A549 (cell line): ENCODE data around the gene PROC. TPM values are rescaled to one million over a fixed set of nuclear protein-coding genes. Genes with fewer than 3 reads are reported as not detected.

Experiments used
- ATAC-seq, 2 experiments: fragments of 200-7000 bp in 1 of 2; fragments of >200 bp in 1 of 2; cut with Nextera tagmentation in 1 of 2; cut with Tn5 transposase in 1 of 2; 3 replicates each; pipeline versions ENCODE4 v1.8.0 to v1.9.1; 2018 to 2020; ENCODE audit warnings: mild to moderate bottlenecking in 1 of 2, moderate library complexity in 1 of 2
- CTCF ChIA-PET: fragments of 300-600 bp; sonication (Branson Sonifier 250); formaldehyde crosslinking; extraction: SDS; loops from one replicate; lab custom pipeline; 2021; ENCODE audit warnings: antibody characterized with exemption, inconsistent platforms; lab: Yijun Ruan, JAX
- POLR2A ChIA-PET: fragments of 350-600 bp; formaldehyde crosslinking; extraction: SDS; loops from one replicate; lab custom pipeline; 2021; ENCODE audit warnings: antibody characterized with exemption, inconsistent platforms; lab: Yijun Ruan, JAX
- DNase-seq, 2 experiments: peaks; one replicate each; pipeline versions ENCODE4 v3.0.0 to v3.0.0-alpha.2; 2011 to 2016; ENCODE audit warnings: low read depth in 1 of 2, low spot score in 1 of 2
- FAIRE-seq: peaks from 2 replicates; lab custom pipeline; 2011; peaks lifted over from hg19 to GRCh38; lab: Jason Lieb, UNC
- H3K27ac ChIP-seq, 2 experiments: fragments of >200 bp; sonication (Bioruptor Twin); formaldehyde crosslinking; 3 replicates each; pipeline ENCODE4 v1.5.1; 2016 to 2017
- H3K4me1 ChIP-seq: fragments of >200 bp; sonication (Bioruptor Twin); formaldehyde crosslinking; 3 replicates; pipeline ENCODE4 v1.6.1; 2016
- H3K4me2 ChIP-seq: fragments of >200 bp; sonication (Bioruptor Twin); formaldehyde crosslinking; 3 replicates; pipeline ENCODE4 v1.6.1; 2016
- H3K4me3 ChIP-seq: fragments of >200 bp; sonication (Bioruptor Twin); formaldehyde crosslinking; 3 replicates; pipeline ENCODE4 v1.5.1; 2016
- H3K9me3 ChIP-seq: fragments of >200 bp; sonication (Bioruptor Twin); formaldehyde crosslinking; 3 replicates; pipeline ENCODE4 v1.6.1; 2016
- BHLHE40 ChIP-seq: IDR thresholded peaks from 2 replicates; pipeline ENCODE4 v1.6.1; 2012; ENCODE audit warnings: low read depth, low read length, inconsistent platforms
- EHF ChIP-seq: fragments of 250-450 bp; sonication (Bioruptor Pico); IDR thresholded peaks from 2 replicates; pipeline ENCODE4 v1.5.0; 2020; ENCODE audit warnings: mild to moderate bottlenecking
- EHMT2 ChIP-seq: fragments of 200-600 bp; sonication (generic); IDR thresholded peaks from 2 replicates; pipeline ENCODE4 v1.6.1; 2016; ENCODE audit warnings: antibody characterized with exemption, low read depth, mild to moderate bottlenecking, moderate library complexity
- FOSL2 ChIP-seq, 2 experiments: fragments of 450-650 bp in 1 of 2; fragments of >200 bp in 1 of 2; sonication (Bioruptor Twin) in 1 of 2; formaldehyde crosslinking; IDR thresholded peaks; 2 replicates each; pipeline versions ENCODE4 v1.5.0 to v1.6.1; 2016 to 2020; ENCODE audit warnings: mild to moderate bottlenecking in 1 of 2, moderate library complexity in 1 of 2
- HEYL ChIP-seq: fragments of 250-450 bp; sonication (Bioruptor Pico); IDR thresholded peaks from 2 replicates; pipeline ENCODE4 v1.8.0; 2021; ENCODE audit warnings: mild to moderate bottlenecking, moderate library complexity
- HOXA7 ChIP-seq: fragments of 250-450 bp; sonication (Bioruptor Pico); IDR thresholded peaks from 2 replicates; pipeline ENCODE4 v1.5.0; 2020; ENCODE audit warnings: mild to moderate bottlenecking, moderate library complexity
- JUN ChIP-seq, 2 experiments: fragments of >200 bp; sonication (Bioruptor Twin); formaldehyde crosslinking; IDR thresholded peaks; 2 replicates in 1 of 2; 3 replicates in 1 of 2; pipeline ENCODE4 v1.6.1; 2016 to 2017
- KDM5A ChIP-seq: fragments of 200-600 bp; sonication (generic); IDR thresholded peaks from 2 replicates; pipeline ENCODE4 v1.6.1; 2016; ENCODE audit warnings: antibody characterized with exemption, mild to moderate bottlenecking
- MYC ChIP-seq: IDR thresholded peaks from 2 replicates; pipeline ENCODE4 v1.6.1; 2012; ENCODE audit warnings: mild to moderate bottlenecking, inconsistent platforms, low read length, improper control_type of control experiment, borderline replicate concordance
- RAD21 ChIP-seq, 2 experiments: fragments of >200 bp in 1 of 2; sonication (Bioruptor Twin) in 1 of 2; formaldehyde crosslinking in 1 of 2; IDR thresholded peaks in 1 of 2; conservative IDR thresholded peaks in 1 of 2; 2 replicates in 1 of 2; 3 replicates in 1 of 2; pipeline ENCODE4 v1.6.1; 2012 to 2018; ENCODE audit warnings: inconsistent platforms in 1 of 2
- RFX5 ChIP-seq: fragments of 450-650 bp; IDR thresholded peaks from 2 replicates; pipeline ENCODE4 v1.7.1; 2014; ENCODE audit warnings: antibody characterized with exemption, mild to moderate bottlenecking, moderate library complexity
- SMC3 ChIP-seq: fragments of >200 bp; sonication (Bioruptor Twin); formaldehyde crosslinking; IDR thresholded peaks from 3 replicates; pipeline ENCODE4 v1.6.1; 2018; ENCODE audit warnings: inconsistent platforms
- TFCP2L1 ChIP-seq: fragments of 250-450 bp; sonication (Bioruptor Pico); IDR thresholded peaks from 2 replicates; pipeline ENCODE4 v1.5.0; 2021; ENCODE audit warnings: mild to moderate bottlenecking
- TP53 ChIP-seq: fragments of 250-450 bp; sonication (Bioruptor Pico); IDR thresholded peaks from 2 replicates; pipeline ENCODE4 v1.5.0; 2021; ENCODE audit warnings: mild to moderate bottlenecking, moderate library complexity
- ZC3H11A ChIP-seq: fragments of 450-650 bp; IDR thresholded peaks from 2 replicates; pipeline ENCODE4 v1.6.1; 2014; ENCODE audit warnings: antibody characterized with exemption, mild to moderate bottlenecking
- ZFP36 ChIP-seq: fragments of 450-650 bp; IDR thresholded peaks from 2 replicates; pipeline ENCODE4 v1.6.1; 2014; ENCODE audit warnings: borderline replicate concordance; ENCODE audit not compliant: partially characterized antibody
- WGBS: methylation state at CpG from one replicate; pipeline ENCODE4 v1.1.6; 2017; ENCODE audit errors: missing lambda C conversion rate; 5-methylcytosine and 5-hydroxymethylcytosine counted together
- polyA plus RNA-seq, 4 experiments: library from polyadenylated mRNA; depleted of rRNA in 3 of 4; stranded (reverse); fragments of >200 nt; fragmentation: RNase III in 1 of 4; extraction: RNeasy Plus Mini Kit Qiagen cat#74134 plus additional on column Dnase treatment in 1 of 4; gene quantifications; 2 replicates in 3 of 4; 3 replicates in 1 of 4; pipeline ENCODE4 v1.2.3, GENCODE V29; 2011 to 2017
- TF ChIP-seq, protein P1 (sequence below): fragments of 450-650 bp; IDR thresholded peaks from 2 replicates; pipeline ENCODE4 v1.6.1; 2014; ENCODE audit warnings: antibody characterized with exemption
- TF ChIP-seq, protein P2 (sequence below): fragments of >200 bp; sonication (Bioruptor Twin); formaldehyde crosslinking; IDR thresholded peaks from 3 replicates; pipeline ENCODE4 v1.5.1; 2016
- TF ChIP-seq, protein P3 (sequence below): fragments of 250-450 bp; sonication (Bioruptor Pico); IDR thresholded peaks from 2 replicates; pipeline ENCODE4 v1.5.0; 2021; ENCODE audit warnings: mild to moderate bottlenecking, moderate library complexity, borderline replicate concordance
- TF ChIP-seq, protein P4 (sequence below): fragments of >200 bp; sonication (Bioruptor Twin); formaldehyde crosslinking; IDR thresholded peaks from 3 replicates; pipeline ENCODE4 v1.6.1; 2016
- TF ChIP-seq, protein P5 (sequence below): IDR thresholded peaks from 2 replicates; pipeline ENCODE4 v1.6.1; 2012

The PROC gene
- polyA plus RNA-seq, 2 of the 4 experiments (the other 2 are of a cell fraction) = 2.0 to 7.9 TPM

DNA sequence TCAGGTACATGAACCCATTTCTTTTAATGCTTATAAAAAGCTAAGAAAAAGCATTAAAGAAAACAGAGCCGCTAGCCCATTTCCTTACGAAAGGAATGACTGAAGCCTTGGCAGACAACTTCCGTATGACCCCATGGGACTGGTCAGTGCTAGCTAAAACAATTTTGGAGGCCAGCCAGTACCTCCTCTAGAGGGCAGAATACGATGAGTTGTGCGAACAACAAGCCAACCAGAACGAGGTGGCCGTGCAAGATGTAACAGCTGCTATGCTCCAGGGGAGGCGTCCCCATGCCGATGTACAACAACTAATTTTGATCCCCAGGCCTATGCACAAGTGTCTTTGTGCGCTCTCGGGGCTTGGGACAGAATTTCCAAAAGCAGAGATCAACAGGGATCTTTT is 47.2 kb upstream of the PROC start:
- H3K9me3 ChIP-seq = peaks cover 8% of the 10 kb centered on the region; the same call in 1 of the 3 replicates
- no peak overlapping the region for H3K4me2 ChIP-seq
- H3K4me1 ChIP-seq = peaks cover 12% of the 10 kb centered on the region; the same call in 2 of the 3 replicates
- no peak overlapping the region for H3K27ac ChIP-seq
- FAIRE-seq (no peak), ATAC-seq (peak; percentile 73 to 88; a peak in 4 of 6 replicates), DNase-seq (peak in 1 of 2 experiments; percentile 54)
- no peak overlapping the region for H3K4me3 ChIP-seq
- ChIA-PET CTCF (interaction anchor here (0.8 to 1.3 kb wide), 5 partner anchors 19 to 108 kb away, joined by 3 to 4 read pairs (median 3); no protein-coding TSS in a partner anchor), POLR2A (no interaction called here)
- 65% methylated on average over 11 of the region's 11 CpGs for WGBS
- TF ChIP-seq TP53 (no peak), EHMT2 (no peak), JUN (IDR thresholded peaks at IDR 0.05) (no peak), RAD21 (conservative IDR thresholded peaks at IDR 0.05 in 1 of 2, IDR thresholded peaks at IDR 0.05 in 1 of 2) (peak in 1 of 2 experiments; percentile 32; a peak in 3 of 5 replicates), HEYL (CRISPR knock-in tag) (no peak), TFCP2L1 (no peak), HOXA7 (CRISPR knock-in tag) (no peak)
- TF ChIP-seq, protein P1, sequence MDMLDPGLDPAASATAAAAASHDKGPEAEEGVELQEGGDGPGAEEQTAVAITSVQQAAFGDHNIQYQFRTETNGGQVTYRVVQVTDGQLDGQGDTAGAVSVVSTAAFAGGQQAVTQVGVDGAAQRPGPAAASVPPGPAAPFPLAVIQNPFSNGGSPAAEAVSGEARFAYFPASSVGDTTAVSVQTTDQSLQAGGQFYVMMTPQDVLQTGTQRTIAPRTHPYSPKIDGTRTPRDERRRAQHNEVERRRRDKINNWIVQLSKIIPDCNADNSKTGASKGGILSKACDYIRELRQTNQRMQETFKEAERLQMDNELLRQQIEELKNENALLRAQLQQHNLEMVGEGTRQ = no peak
- TF ChIP-seq, protein P2, sequence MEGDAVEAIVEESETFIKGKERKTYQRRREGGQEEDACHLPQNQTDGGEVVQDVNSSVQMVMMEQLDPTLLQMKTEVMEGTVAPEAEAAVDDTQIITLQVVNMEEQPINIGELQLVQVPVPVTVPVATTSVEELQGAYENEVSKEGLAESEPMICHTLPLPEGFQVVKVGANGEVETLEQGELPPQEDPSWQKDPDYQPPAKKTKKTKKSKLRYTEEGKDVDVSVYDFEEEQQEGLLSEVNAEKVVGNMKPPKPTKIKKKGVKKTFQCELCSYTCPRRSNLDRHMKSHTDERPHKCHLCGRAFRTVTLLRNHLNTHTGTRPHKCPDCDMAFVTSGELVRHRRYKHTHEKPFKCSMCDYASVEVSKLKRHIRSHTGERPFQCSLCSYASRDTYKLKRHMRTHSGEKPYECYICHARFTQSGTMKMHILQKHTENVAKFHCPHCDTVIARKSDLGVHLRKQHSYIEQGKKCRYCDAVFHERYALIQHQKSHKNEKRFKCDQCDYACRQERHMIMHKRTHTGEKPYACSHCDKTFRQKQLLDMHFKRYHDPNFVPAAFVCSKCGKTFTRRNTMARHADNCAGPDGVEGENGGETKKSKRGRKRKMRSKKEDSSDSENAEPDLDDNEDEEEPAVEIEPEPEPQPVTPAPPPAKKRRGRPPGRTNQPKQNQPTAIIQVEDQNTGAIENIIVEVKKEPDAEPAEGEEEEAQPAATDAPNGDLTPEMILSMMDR = 0 out of 3 replicates have a peak, but pooled peaks have one; percentile 10
- TF ChIP-seq, protein P3, sequence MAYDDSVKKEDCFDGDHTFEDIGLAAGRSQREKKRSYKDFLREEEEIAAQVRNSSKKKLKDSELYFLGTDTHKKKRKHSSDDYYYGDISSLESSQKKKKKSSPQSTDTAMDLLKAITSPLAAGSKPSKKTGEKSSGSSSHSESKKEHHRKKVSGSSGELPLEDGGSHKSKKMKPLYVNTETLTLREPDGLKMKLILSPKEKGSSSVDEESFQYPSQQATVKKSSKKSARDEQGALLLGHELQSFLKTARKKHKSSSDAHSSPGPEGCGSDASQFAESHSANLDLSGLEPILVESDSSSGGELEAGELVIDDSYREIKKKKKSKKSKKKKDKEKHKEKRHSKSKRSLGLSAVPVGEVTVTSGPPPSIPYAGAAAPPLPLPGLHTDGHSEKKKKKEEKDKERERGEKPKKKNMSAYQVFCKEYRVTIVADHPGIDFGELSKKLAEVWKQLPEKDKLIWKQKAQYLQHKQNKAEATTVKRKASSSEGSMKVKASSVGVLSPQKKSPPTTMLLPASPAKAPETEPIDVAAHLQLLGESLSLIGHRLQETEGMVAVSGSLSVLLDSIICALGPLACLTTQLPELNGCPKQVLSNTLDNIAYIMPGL (CRISPR knock-in tag) = no peak
- TF ChIP-seq, protein P4, sequence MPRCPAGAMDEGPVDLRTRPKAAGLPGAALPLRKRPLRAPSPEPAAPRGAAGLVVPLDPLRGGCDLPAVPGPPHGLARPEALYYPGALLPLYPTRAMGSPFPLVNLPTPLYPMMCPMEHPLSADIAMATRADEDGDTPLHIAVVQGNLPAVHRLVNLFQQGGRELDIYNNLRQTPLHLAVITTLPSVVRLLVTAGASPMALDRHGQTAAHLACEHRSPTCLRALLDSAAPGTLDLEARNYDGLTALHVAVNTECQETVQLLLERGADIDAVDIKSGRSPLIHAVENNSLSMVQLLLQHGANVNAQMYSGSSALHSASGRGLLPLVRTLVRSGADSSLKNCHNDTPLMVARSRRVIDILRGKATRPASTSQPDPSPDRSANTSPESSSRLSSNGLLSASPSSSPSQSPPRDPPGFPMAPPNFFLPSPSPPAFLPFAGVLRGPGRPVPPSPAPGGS = no peak

DNA sequence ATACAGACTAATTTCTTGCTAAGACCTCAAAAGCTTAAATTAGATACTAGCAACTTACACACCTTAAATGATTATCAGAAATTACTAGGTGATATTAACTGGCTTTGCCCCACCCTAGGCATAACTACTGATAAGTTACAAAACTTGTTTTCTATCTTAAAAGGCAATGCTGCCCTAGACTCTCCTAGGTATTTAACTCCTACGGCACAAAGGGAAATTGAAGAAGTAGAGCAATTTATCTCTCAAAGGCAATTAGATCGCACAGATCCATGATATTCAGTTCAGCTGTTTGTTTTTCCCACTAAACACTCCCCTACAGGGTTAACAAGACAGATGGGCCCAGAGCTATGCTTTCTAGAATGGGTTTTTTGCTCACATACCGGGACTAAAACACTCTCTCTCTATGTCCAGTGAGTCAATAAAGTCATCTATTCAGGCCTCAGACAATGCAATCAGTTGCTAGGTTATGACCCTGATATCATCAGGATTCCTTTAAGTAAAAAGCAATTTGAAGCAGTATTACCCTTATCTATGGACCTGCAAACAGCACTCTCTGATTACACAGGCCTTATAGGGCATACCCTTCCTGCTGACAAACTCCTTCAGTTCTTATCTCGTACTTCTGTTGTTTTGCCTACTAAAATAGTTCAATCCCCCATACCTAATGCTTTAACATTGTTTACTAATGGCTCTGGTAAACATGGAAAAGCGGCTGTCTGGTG is 44.7 kb upstream of the PROC start:
- peaks cover 26% of the 10 kb centered on the region; the same call in 2 of the 3 replicates for H3K4me1 ChIP-seq
- ATAC-seq (no peak), FAIRE-seq (no peak), DNase-seq (no peak)
- H3K4me2 ChIP-seq = no peak overlapping the region
- peaks cover 8% of the 10 kb centered on the region; the same call in 1 of the 3 replicates for H3K9me3 ChIP-seq
- ChIA-PET POLR2A (no interaction called here), CTCF (interaction anchor here (1.0 to 2.0 kb wide), 2 partner anchors 49 to 106 kb away, joined by 4 to 5 read pairs; no protein-coding TSS in a partner anchor)
- H3K27ac ChIP-seq = no peak overlapping the region
- WGBS = 89% methylated on average over 5 of the region's 5 CpGs
- TF ChIP-seq, protein P2 = no peak
- TF ChIP-seq ZC3H11A = no peak
- TF ChIP-seq FOSL2 (IDR thresholded peaks at IDR 0.05) = no peak
- no peak for TF ChIP-seq FOSL2 (CRISPR knock-in tag; IDR thresholded peaks at IDR 0.05)
- TF ChIP-seq MYC = no peak
- TF ChIP-seq HOXA7 (CRISPR knock-in tag) = no peak
- TF ChIP-seq SMC3 = no peak
- no peak for TF ChIP-seq KDM5A
- TF ChIP-seq BHLHE40 = no peak
- no peak for TF ChIP-seq ZFP36
- no peak for TF ChIP-seq EHF
- no peak for TF ChIP-seq RFX5
- TF ChIP-seq TP53 = no peak
- TF ChIP-seq, protein P5, sequence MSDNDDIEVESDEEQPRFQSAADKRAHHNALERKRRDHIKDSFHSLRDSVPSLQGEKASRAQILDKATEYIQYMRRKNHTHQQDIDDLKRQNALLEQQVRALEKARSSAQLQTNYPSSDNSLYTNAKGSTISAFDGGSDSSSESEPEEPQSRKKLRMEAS = no peak
- no peak overlapping the region for H3K4me3 ChIP-seq
